Astrocyte (in vitro differentiated cells and primary cell): ENCODE results near the gene TRMT112. TPM values are rescaled to one million over a fixed set of nuclear protein-coding genes. Genes with fewer than 3 reads are reported as not detected.
A peak's percentile ranks its signal among the peaks of the same experiment; 100 is the strongest.

Source experiments
- DNase-seq: peaks from one replicate; pipeline ENCODE4 v3.0.0-alpha.2; 2010; ENCODE audit warnings: low read depth
- FAIRE-seq: peaks from 2 replicates; lab custom pipeline; 2011; peaks lifted over from hg19 to GRCh38; lab: Jason Lieb, UNC
- H2AFZ ChIP-seq: 2 replicates; pipeline ENCODE4 v1.6.0; 2012; ENCODE audit warnings: low read depth, low read length, inconsistent platforms
- H3K27ac ChIP-seq: 2 replicates; pipeline ENCODE4 v1.5.1; 2011; ENCODE audit warnings: low read depth, low read length, inconsistent platforms
- H3K27me3 ChIP-seq: 2 replicates; pipeline ENCODE4 v1.6.0; 2011; ENCODE audit warnings: low read length, inconsistent platforms; ENCODE audit not compliant: insufficient read depth
- H3K36me3 ChIP-seq: 2 replicates; pipeline ENCODE4 v1.5.1; 2011; ENCODE audit warnings: low read length, inconsistent platforms; ENCODE audit not compliant: insufficient read depth
- H3K4me1 ChIP-seq: 2 replicates; pipeline ENCODE4 v1.5.1; 2011; ENCODE audit warnings: low read length, inconsistent platforms; ENCODE audit not compliant: insufficient read depth
- H3K4me2 ChIP-seq: 2 replicates; pipeline ENCODE4 v1.6.0; 2012; ENCODE audit warnings: low read length, inconsistent platforms
- H3K4me3 ChIP-seq: 2 replicates; pipeline ENCODE4 v1.5.1; 2011; ENCODE audit warnings: low read depth, mild to moderate bottlenecking, low read length, inconsistent platforms; ENCODE audit not compliant: insufficient read depth
- H3K79me2 ChIP-seq: 2 replicates; pipeline ENCODE4 v1.6.0; 2012; ENCODE audit warnings: mild to moderate bottlenecking, low read length, inconsistent platforms; ENCODE audit not compliant: insufficient read depth
- H3K9ac ChIP-seq: 2 replicates; pipeline ENCODE4 v1.6.0; 2012; ENCODE audit warnings: mild to moderate bottlenecking, low read length, inconsistent platforms
- H3K9me3 ChIP-seq: 2 replicates; pipeline ENCODE4 v1.5.1; 2012; ENCODE audit warnings: low read depth, mild to moderate bottlenecking, low read length, inconsistent platforms; ENCODE audit not compliant: insufficient read depth
- H4K20me1 ChIP-seq: 2 replicates; pipeline ENCODE4 v1.6.0; 2012; ENCODE audit warnings: low read length, inconsistent platforms; ENCODE audit not compliant: insufficient read depth
- H3K27ac Mint-ChIP-seq: one replicate; pipeline ENCODE4 v1.8.0; 2021; ENCODE audit warnings: mild to moderate bottlenecking, mixed read lengths; ENCODE audit not compliant: unreplicated experiment
- H3K27me3 Mint-ChIP-seq: one replicate; pipeline ENCODE4 v1.8.0; 2021; ENCODE audit warnings: low read depth, mixed read lengths; ENCODE audit not compliant: unreplicated experiment
- H3K36me3 Mint-ChIP-seq: one replicate; pipeline ENCODE4 v1.8.0; 2021; ENCODE audit warnings: low read depth, mixed read lengths; ENCODE audit not compliant: unreplicated experiment
- H3K4me1 Mint-ChIP-seq: one replicate; pipeline ENCODE4 v1.8.0; 2021; ENCODE audit warnings: low read depth, mixed read lengths; ENCODE audit not compliant: unreplicated experiment
- H3K4me3 Mint-ChIP-seq: one replicate; pipeline ENCODE4 v1.8.0; 2021; ENCODE audit warnings: mild to moderate bottlenecking, moderate library complexity, mixed read lengths; ENCODE audit not compliant: unreplicated experiment
- H3K9me3 Mint-ChIP-seq: one replicate; pipeline ENCODE4 v1.8.0; 2021; ENCODE audit warnings: mild to moderate bottlenecking, mixed read lengths; ENCODE audit not compliant: unreplicated experiment
- EZH2 ChIP-seq: IDR thresholded peaks from 2 replicates; pipeline ENCODE4 v1.6.1; 2012; ENCODE audit warnings: mild to moderate bottlenecking, low read length, inconsistent platforms; ENCODE audit not compliant: insufficient read depth
- total RNA-seq: library from RNA; stranded (reverse); gene quantifications from 2 replicates; pipeline ENCODE4 v1.2.1, GENCODE V29; 2021
- TF ChIP-seq, protein P1 (sequence below): IDR thresholded peaks from 2 replicates; pipeline ENCODE4 v1.5.1; 2011; ENCODE audit warnings: low read depth, mild to moderate bottlenecking, inconsistent platforms, low read length, moderate library complexity; ENCODE audit not compliant: insufficient read depth

TRMT112 gene
- total RNA-seq, 1 donor from 2014 or later = 146 TPM

- peaks cover 35% of the 10 kb centered on the region for H3K4me1 ChIP-seq
- peak overlapping the region; percentile 2 for H2AFZ ChIP-seq
- no peaks in the 10 kb centered on the region for H3K9me3 ChIP-seq
- H3K4me3 ChIP-seq = no peak overlapping the region
- no peak for TF ChIP-seq EZH2
- TF ChIP-seq, protein P1, sequence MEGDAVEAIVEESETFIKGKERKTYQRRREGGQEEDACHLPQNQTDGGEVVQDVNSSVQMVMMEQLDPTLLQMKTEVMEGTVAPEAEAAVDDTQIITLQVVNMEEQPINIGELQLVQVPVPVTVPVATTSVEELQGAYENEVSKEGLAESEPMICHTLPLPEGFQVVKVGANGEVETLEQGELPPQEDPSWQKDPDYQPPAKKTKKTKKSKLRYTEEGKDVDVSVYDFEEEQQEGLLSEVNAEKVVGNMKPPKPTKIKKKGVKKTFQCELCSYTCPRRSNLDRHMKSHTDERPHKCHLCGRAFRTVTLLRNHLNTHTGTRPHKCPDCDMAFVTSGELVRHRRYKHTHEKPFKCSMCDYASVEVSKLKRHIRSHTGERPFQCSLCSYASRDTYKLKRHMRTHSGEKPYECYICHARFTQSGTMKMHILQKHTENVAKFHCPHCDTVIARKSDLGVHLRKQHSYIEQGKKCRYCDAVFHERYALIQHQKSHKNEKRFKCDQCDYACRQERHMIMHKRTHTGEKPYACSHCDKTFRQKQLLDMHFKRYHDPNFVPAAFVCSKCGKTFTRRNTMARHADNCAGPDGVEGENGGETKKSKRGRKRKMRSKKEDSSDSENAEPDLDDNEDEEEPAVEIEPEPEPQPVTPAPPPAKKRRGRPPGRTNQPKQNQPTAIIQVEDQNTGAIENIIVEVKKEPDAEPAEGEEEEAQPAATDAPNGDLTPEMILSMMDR = no peak
- peaks cover 23% of the 10 kb centered on the region for H3K79me2 ChIP-seq
- H3K4me3 Mint-ChIP-seq = no peak overlapping the region
- H3K4me1 Mint-ChIP-seq = peaks cover 11% of the 10 kb centered on the region
- no peak overlapping the region for H3K27ac Mint-ChIP-seq
- FAIRE-seq = no peak
- peak overlapping the region; percentile 76 for H3K27ac ChIP-seq
- peaks cover 11% of the 10 kb centered on the region for H3K36me3 ChIP-seq
- DNase-seq = no peak
- H3K27me3 Mint-ChIP-seq = no peaks in the 10 kb centered on the region
- H3K36me3 Mint-ChIP-seq = peaks cover 8% of the 10 kb centered on the region
- no peaks in the 10 kb centered on the region for H3K27me3 ChIP-seq
- peaks cover 21% of the 10 kb centered on the region for H4K20me1 ChIP-seq
- H3K9ac ChIP-seq = peak overlapping the region; percentile 88
- H3K4me2 ChIP-seq = peak overlapping the region; percentile 100
- no peaks in the 10 kb centered on the region for H3K9me3 Mint-ChIP-seq
Measured at GRCh38 chr11:64357904-64358535, 40.7 kb upstream of the TRMT112 start.

DNA sequence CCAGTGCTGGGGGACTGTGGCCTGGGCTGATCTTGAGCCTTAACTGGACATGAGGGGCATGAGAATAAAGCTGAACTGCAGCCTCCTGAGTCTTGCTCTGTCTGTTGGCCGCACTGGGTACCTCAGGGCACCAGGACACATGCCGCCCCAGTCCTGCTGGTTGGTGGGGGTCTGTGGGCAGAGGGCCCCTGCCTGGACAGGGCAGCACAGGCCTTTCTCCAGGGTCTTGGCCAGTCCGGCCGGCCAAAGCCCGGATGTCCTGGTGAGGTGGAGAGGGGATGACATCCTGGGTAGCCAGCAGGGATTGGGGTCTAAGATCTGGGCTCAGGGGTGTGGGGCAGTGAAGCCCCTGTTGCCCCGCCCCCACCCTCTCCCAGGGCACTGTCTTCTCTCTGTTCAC is 40.1 kb upstream of the TRMT112 start:
- Mint-ChIP-seq H3K36me3 (peaks cover 8% of the 10 kb centered on the region), H3K4me1 (peaks cover 11% of the 10 kb centered on the region), H3K27me3 (no peaks in the 10 kb centered on the region), H3K27ac (no peak overlapping the region), H3K4me3 (no peak overlapping the region), H3K9me3 (no peaks in the 10 kb centered on the region)
- H3K4me2 ChIP-seq = peak overlapping the region; percentile 100
- H3K27me3 ChIP-seq = no peaks in the 10 kb centered on the region
- DNase-seq (no peak), FAIRE-seq (no peak)
- peaks cover 6% of the 10 kb centered on the region for H3K36me3 ChIP-seq
- H3K4me1 ChIP-seq = peaks cover 35% of the 10 kb centered on the region
- H3K4me3 ChIP-seq = no peak overlapping the region
- H3K27ac ChIP-seq = no peak overlapping the region
- H3K79me2 ChIP-seq = peaks cover 23% of the 10 kb centered on the region
- peaks cover 21% of the 10 kb centered on the region for H4K20me1 ChIP-seq
- no peak overlapping the region for H2AFZ ChIP-seq
- TF ChIP-seq EZH2 = no peak
- TF ChIP-seq, protein P1 = no peak
- H3K9ac ChIP-seq = peak overlapping the region; percentile 88
- H3K9me3 ChIP-seq = no peaks in the 10 kb centered on the region
